ENCODE data around the gene TAOK1.
"Not testable (repeated sequence)": the region's sequence is repeated elsewhere in the genome, so short reads cannot be mapped to it uniquely, and the experiment has no call there.

Gene TAOK1

DNA sequence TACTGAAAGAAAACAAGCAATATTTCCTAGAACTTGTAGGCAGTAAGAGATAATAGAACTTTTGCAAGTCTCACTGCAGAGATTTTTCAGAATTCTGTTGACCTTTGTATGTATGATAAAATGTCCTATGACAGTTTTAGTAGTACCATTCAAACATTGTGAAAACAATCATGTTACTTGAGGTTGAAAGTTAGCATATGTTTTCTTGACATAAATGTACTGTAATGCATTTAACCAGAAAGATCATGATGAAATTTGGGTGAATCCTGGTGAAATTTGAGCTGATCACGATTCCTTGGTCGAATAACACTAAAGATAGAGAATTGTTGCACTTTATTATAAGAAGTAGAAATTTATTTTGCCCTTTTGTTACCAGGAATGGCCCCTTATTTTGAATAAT lies 85.7 kb downstream of the TAOK1 start:
- peaks cover 38% of the 10 kb centered on the region for H3K36me3 ChIP-seq (ENCODE audit: insufficient read depth, low read length)

GRCh38 chr17:29480249-29480928 lies 90.2 kb downstream of the TAOK1 start:
- H2AFZ ChIP-seq (ENCODE audit: low read depth, low read length); H3K4me1 ChIP-seq (ENCODE audit: insufficient read depth, low read length); H3K9me3 ChIP-seq (ENCODE audit: low read length); H3K27me3 ChIP-seq (ENCODE audit: insufficient read depth, low read length); H3K4me3 ChIP-seq (ENCODE audit: low read length): not testable (repeated sequence)
- H3K36me3 ChIP-seq (ENCODE audit: insufficient read depth, low read length) = peaks cover 51% of the 10 kb centered on the region

More for the DNA sequence above, 85.7 kb downstream of the TAOK1 start:
- no peaks in the 10 kb centered on the region for H3K27me3 ChIP-seq (ENCODE audit: insufficient read depth, low read length)
- H3K4me3 ChIP-seq (ENCODE audit: low read length) = no peak overlapping the region
- no peak overlapping the region for H2AFZ ChIP-seq (ENCODE audit: low read depth, low read length)
- H3K4me1 ChIP-seq (ENCODE audit: insufficient read depth, low read length) = peaks cover 15% of the 10 kb centered on the region
- H3K9me3 ChIP-seq (ENCODE audit: low read length) = no peaks in the 10 kb centered on the region

- Histone ChIP-seq H3K4me1 (ENCODE audit: insufficient read depth, low read length) (no peaks in the 10 kb centered on the region), H3K36me3 (ENCODE audit: insufficient read depth, low read length) (peaks cover 53% of the 10 kb centered on the region), H3K9me3 (ENCODE audit: low read length) (no peaks in the 10 kb centered on the region), H2AFZ (ENCODE audit: low read depth, low read length) (no peak overlapping the region), H3K4me3 (ENCODE audit: low read length) (no peak overlapping the region), H3K27me3 (ENCODE audit: insufficient read depth, low read length) (no peaks in the 10 kb centered on the region)
Observed at GRCh38 chr17:29483503-29483902, 93.3 kb downstream of the TAOK1 start.

DNA sequence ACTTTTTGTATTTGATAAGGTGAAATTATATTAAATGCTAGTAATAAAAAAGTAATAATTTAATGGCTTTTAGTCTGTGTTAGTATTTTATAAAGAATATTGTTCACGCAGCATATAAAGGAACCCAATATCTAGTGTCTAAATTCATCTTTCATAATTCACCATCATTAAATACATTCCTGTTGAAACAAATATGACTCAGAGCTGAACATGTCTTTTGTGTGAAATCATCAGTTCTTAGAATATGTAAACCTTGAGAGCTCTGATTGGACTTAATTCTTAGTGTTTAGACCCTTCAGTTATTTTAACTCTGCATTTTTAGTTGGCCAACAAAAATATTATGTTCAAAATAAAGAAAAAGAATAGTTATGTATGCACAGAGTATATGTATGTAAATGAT lies 104.8 kb downstream of the TAOK1 start:
- Histone ChIP-seq H3K36me3 (ENCODE audit: insufficient read depth, low read length) (peaks cover 75% of the 10 kb centered on the region), H3K4me1 (ENCODE audit: insufficient read depth, low read length) (no peaks in the 10 kb centered on the region), H3K9me3 (ENCODE audit: low read length) (no peaks in the 10 kb centered on the region), H3K27me3 (ENCODE audit: insufficient read depth, low read length) (no peaks in the 10 kb centered on the region), H3K4me3 (ENCODE audit: low read length) (no peak overlapping the region), H2AFZ (ENCODE audit: low read depth, low read length) (no peak overlapping the region)

DNA sequence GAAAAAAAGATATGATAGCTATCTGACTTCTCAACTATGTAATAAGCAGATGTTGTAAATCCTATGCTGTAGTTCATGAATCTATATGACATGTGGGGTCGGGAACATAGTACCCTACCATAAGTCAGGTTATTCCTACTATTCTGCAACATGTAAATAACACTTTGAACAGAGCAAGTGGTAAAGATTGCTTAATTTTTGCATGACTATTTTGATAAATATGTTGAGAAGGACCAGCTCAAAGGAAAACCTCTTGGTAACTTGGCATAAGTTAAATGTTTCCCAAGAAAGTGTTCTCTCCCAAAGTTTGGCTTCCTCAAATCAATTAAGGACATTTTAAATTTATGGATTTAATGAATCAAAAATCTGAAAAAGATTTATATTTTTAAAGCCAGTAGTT lies 114.5 kb downstream of the TAOK1 start:
- no peaks in the 10 kb centered on the region for H3K27me3 ChIP-seq (ENCODE audit: insufficient read depth, low read length)
- no peak overlapping the region for H2AFZ ChIP-seq (ENCODE audit: low read depth, low read length)
- H3K4me3 ChIP-seq (ENCODE audit: low read length) = no peak overlapping the region
- peaks cover 74% of the 10 kb centered on the region for H3K36me3 ChIP-seq (ENCODE audit: insufficient read depth, low read length)
- H3K4me1 ChIP-seq (ENCODE audit: insufficient read depth, low read length) = no peaks in the 10 kb centered on the region
- H3K9me3 ChIP-seq (ENCODE audit: low read length) = no peaks in the 10 kb centered on the region

GRCh38 chr17:29505836-29506235 lies 115.7 kb downstream of the TAOK1 start:
- no peak overlapping the region for H2AFZ ChIP-seq (ENCODE audit: low read depth, low read length)
- H3K36me3 ChIP-seq (ENCODE audit: insufficient read depth, low read length) = peaks cover 76% of the 10 kb centered on the region
- H3K4me1 ChIP-seq (ENCODE audit: insufficient read depth, low read length) = no peaks in the 10 kb centered on the region
- H3K9me3 ChIP-seq (ENCODE audit: low read length) = no peaks in the 10 kb centered on the region
- no peak overlapping the region for H3K4me3 ChIP-seq (ENCODE audit: low read length)
- no peaks in the 10 kb centered on the region for H3K27me3 ChIP-seq (ENCODE audit: insufficient read depth, low read length)

- peaks cover 72% of the 10 kb centered on the region for H3K36me3 ChIP-seq (ENCODE audit: insufficient read depth, low read length)
- no peaks in the 10 kb centered on the region for H3K4me1 ChIP-seq (ENCODE audit: insufficient read depth, low read length)
- H2AFZ ChIP-seq (ENCODE audit: low read depth, low read length) = no peak overlapping the region
- H3K4me3 ChIP-seq (ENCODE audit: low read length) = no peak overlapping the region
- no peaks in the 10 kb centered on the region for H3K27me3 ChIP-seq (ENCODE audit: insufficient read depth, low read length)
- H3K9me3 ChIP-seq (ENCODE audit: low read length) = no peaks in the 10 kb centered on the region
Observed at GRCh38 chr17:29510953-29511352, 120.8 kb downstream of the TAOK1 start.

DNA sequence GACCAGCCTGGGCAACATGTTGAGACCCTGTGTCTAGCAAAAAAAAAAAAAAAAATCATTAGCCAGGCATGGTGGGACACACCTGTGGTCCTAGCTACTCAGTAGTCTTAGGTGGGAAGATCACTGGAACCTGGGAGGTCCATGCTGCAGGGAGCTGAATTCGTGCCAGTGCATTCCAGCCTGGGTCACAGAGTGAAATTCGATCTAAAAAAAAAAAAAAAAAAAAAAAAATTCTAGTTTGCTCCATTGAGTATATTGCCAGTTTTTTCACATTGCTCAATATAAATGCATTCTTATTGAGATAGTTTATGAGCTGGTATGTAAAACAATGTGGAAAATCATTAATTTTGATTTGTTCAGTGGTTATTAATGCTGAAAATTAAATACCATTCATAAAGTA lies 124.6 kb downstream of the TAOK1 start:
- Histone ChIP-seq H3K4me3 (ENCODE audit: low read length) (no peak overlapping the region), H2AFZ (ENCODE audit: low read depth, low read length) (no peak overlapping the region), H3K9me3 (ENCODE audit: low read length) (no peaks in the 10 kb centered on the region), H3K27me3 (ENCODE audit: insufficient read depth, low read length) (no peaks in the 10 kb centered on the region), H3K36me3 (ENCODE audit: insufficient read depth, low read length) (peaks cover 70% of the 10 kb centered on the region), H3K4me1 (ENCODE audit: insufficient read depth, low read length) (no peaks in the 10 kb centered on the region)

- no peaks in the 10 kb centered on the region for H3K27me3 ChIP-seq (ENCODE audit: insufficient read depth, low read length)
- peaks cover 72% of the 10 kb centered on the region for H3K36me3 ChIP-seq (ENCODE audit: insufficient read depth, low read length)
- no peaks in the 10 kb centered on the region for H3K4me1 ChIP-seq (ENCODE audit: insufficient read depth, low read length)
- no peak overlapping the region for H2AFZ ChIP-seq (ENCODE audit: low read depth, low read length)
- H3K4me3 ChIP-seq (ENCODE audit: low read length) = no peak overlapping the region
- no peaks in the 10 kb centered on the region for H3K9me3 ChIP-seq (ENCODE audit: low read length)
Observed at GRCh38 chr17:29518359-29518758, 128.2 kb downstream of the TAOK1 start.

DNA sequence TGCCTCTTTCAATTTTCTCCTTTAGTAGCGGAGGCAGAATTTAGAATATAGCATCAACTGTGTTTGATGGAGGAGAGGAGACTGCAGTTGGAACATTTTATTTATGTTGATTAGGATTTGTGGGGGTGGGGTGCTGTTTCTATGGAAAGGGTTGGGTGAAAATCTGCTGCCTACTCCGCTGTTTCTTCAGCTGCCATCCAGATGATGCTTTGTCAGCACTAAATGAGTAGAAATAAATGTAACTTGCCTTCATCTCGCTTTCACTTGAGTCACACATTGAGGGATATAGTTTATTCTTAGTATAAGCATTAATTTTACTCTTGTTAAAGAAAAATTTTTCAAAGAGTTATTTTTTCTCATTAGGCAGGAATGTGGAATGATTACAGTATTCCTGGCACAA lies 134.5 kb downstream of the TAOK1 start:
- Histone ChIP-seq H2AFZ (ENCODE audit: low read depth, low read length) (no peak overlapping the region), H3K9me3 (ENCODE audit: low read length) (no peaks in the 10 kb centered on the region), H3K36me3 (ENCODE audit: insufficient read depth, low read length) (peaks cover 78% of the 10 kb centered on the region), H3K4me3 (ENCODE audit: low read length) (no peak overlapping the region), H3K4me1 (ENCODE audit: insufficient read depth, low read length) (no peaks in the 10 kb centered on the region), H3K27me3 (ENCODE audit: insufficient read depth, low read length) (no peaks in the 10 kb centered on the region)

- no peaks in the 10 kb centered on the region for H3K9me3 ChIP-seq (ENCODE audit: low read length)
- H3K36me3 ChIP-seq (ENCODE audit: insufficient read depth, low read length) = peaks cover 75% of the 10 kb centered on the region
- H3K4me3 ChIP-seq (ENCODE audit: low read length) = no peak overlapping the region
- no peaks in the 10 kb centered on the region for H3K4me1 ChIP-seq (ENCODE audit: insufficient read depth, low read length)
- H2AFZ ChIP-seq (ENCODE audit: low read depth, low read length) = no peak overlapping the region
- H3K27me3 ChIP-seq (ENCODE audit: insufficient read depth, low read length) = no peaks in the 10 kb centered on the region
Observed at GRCh38 chr17:29526322-29526721, 136.2 kb downstream of the TAOK1 start.

DNA sequence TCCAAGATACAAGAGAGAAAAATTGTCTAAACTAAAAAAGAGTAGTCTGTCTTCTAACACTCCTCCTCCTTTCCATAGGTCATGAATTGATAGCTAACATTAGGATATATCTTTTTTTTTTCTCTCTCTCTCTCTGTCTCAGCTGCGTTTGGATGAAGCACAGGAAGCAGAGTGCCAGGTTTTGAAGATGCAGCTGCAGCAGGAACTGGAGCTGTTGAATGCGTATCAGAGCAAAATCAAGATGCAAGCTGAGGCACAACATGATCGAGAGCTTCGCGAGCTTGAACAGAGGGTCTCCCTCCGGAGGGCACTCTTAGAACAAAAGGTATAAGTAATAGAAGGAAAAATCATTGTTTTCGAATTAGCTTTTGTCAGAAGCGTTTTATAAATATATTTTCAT lies 143.8 kb downstream of the TAOK1 start:
- Histone ChIP-seq H3K4me1 (ENCODE audit: insufficient read depth, low read length) (no peaks in the 10 kb centered on the region), H3K36me3 (ENCODE audit: insufficient read depth, low read length) (peaks cover 62% of the 10 kb centered on the region)

GRCh38 chr17:29544066-29544465 lies 153.9 kb downstream of the TAOK1 start:
- Histone ChIP-seq H3K36me3 (ENCODE audit: insufficient read depth, low read length) (peaks cover 47% of the 10 kb centered on the region), H3K4me1 (ENCODE audit: insufficient read depth, low read length) (peaks cover 13% of the 10 kb centered on the region), H3K4me3 (ENCODE audit: low read length) (no peak overlapping the region), H2AFZ (ENCODE audit: low read depth, low read length) (no peak overlapping the region), H3K9me3 (ENCODE audit: low read length) (no peaks in the 10 kb centered on the region), H3K27me3 (ENCODE audit: insufficient read depth, low read length) (no peaks in the 10 kb centered on the region)

More for the DNA sequence above, 143.8 kb downstream of the TAOK1 start:
- H3K27me3 ChIP-seq (ENCODE audit: insufficient read depth, low read length) = no peaks in the 10 kb centered on the region
- no peak overlapping the region for H3K4me3 ChIP-seq (ENCODE audit: low read length)
- H2AFZ ChIP-seq (ENCODE audit: low read depth, low read length) = no peak overlapping the region
- H3K9me3 ChIP-seq (ENCODE audit: low read length) = no peaks in the 10 kb centered on the region

DNA sequence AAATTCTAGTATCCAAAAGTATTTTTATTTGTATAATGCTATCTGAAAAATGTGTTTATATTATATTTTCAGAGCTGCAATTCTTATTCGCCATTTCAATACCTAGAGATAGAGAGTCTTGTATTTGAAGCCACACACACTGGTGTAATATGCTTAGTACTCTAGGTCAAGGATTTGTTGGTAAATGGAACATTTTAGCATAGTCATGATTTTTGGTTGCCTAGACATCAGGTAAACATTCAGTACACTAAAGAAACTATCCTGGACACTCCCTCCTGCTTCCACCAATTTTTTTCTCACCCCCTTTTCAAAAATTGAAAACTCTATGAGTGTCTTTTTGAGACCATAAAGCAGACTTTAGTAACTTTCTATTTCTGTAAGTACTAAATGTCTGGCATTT lies 155.9 kb downstream of the TAOK1 start:
- Histone ChIP-seq H3K27me3 (ENCODE audit: insufficient read depth, low read length) (no peaks in the 10 kb centered on the region), H2AFZ (ENCODE audit: low read depth, low read length) (no peak overlapping the region), H3K9me3 (ENCODE audit: low read length) (no peaks in the 10 kb centered on the region), H3K4me3 (ENCODE audit: low read length) (no peak overlapping the region), H3K36me3 (ENCODE audit: insufficient read depth, low read length) (peaks cover 46% of the 10 kb centered on the region), H3K4me1 (ENCODE audit: insufficient read depth, low read length) (peaks cover 17% of the 10 kb centered on the region)
